ENCODE data around the gene OR52D1. TPM values are rescaled to one million over a fixed set of nuclear protein-coding genes. Genes with fewer than 3 reads are reported as not detected.

The OR52D1 gene
- total RNA-seq (not detected), polyA plus RNA-seq (not detected)
- long read RNA-seq, donor 1, result 0 reads
- long read RNA-seq, donor 2, result 0 reads
- long read RNA-seq, donor 3, result 0 reads
- long read RNA-seq, donor 4, result 0 reads
- long read RNA-seq, donor 5, result 0 reads
- long read RNA-seq, donor 6, result 0 reads
- long read RNA-seq, donor 7, result 0 reads
- long read RNA-seq, donor 8, result 0 reads
- long read RNA-seq, donor 9, result 0 reads
- long read RNA-seq, donor 10, result 0 reads

DNA sequence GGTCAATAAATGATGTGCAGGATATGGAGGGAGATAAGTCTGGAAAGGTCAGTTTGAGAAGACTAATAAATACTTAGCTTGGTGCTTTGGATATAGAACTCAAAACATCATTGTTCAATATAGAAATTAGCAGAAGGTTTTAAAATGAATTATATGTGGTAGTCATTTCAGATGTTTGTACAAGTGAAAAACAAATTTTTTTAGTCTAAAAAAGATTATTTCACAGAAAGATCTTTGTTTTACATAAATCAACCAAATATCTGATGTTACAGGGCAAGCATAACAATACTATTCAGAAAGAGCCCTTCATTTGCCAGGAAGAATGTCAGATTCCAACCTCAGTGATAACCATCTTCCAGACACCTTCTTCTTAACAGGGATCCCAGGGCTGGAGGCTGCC is at the start of gene OR52D1:
Gene OR52D1 (plus strand): TSS at position 301 of the 400 bp plus-strand sequence. CDS start 22 bp downstream, at position 323.
- Histone ChIP-seq H3K36me3 (no peaks in the 10 kb centered on the region), H3K4me1 (no peaks in the 10 kb centered on the region), H3K9me3 (no peaks in the 10 kb centered on the region), H3K27ac (no peak within 1 kb of the TSS), H3K27me3 (no peaks in the 10 kb centered on the region), H3K4me3 (no peak within 1 kb of the TSS)
- DNase-seq, result no peak
- no peak for TF ChIP-seq POLR2A (IDR thresholded peaks at IDR 0.05)
- TF ChIP-seq POLR2AphosphoS5 (IDR thresholded peaks at IDR 0.05), result no peak
- intact Hi-C loops (cut with DNase I; ENCODE audit: low total_unique reads), result loop anchor here (5.0 kb wide), 1 partner anchor 319 kb away; the partner anchor contains the start of gene OR52N2

DNA sequence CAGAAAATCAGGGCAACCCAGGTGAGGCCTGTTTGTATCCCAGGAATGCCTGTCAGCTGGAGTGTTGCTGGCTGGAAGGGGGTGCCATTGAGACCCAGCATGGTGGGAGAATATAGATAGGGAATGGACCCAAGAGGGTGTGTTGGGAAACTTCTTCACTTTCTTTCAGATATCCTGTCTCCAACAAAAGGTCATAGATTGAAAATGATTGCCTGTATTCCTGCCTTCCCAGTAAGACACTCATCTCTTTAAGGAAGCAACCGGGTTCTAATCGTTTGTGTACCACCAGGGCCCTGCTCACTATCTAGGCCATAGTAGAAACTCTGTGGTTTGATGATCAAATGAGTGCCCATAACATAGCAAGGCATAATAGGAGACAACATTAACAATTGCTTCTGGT is 47.1 kb upstream of the OR52D1 start, which contains the start of gene OR51I1:
Gene OR51I1 (minus strand): TSS at position 101 of the 400 bp plus-strand sequence. CDS start 0 bp downstream, at position 101.
- Histone ChIP-seq H3K4me3 (no peak within 1 kb of the TSS), H3K27me3 (no peaks in the 10 kb centered on the region), H3K27ac (no peak within 1 kb of the TSS), H3K36me3 (no peaks in the 10 kb centered on the region), H3K4me1 (no peaks in the 10 kb centered on the region), H3K9me3 (no peaks in the 10 kb centered on the region)
- WGBS, 5 donors, result 24 to 33% (median 32%) methylated on average over 2 of the region's 2 CpGs
- intact Hi-C loops (cut with DNase I; ENCODE audit: low total_unique reads), result no loop called here
- no peak for DNase-seq
- TF ChIP-seq POLR2A (IDR thresholded peaks at IDR 0.05) (no peak), POLR2AphosphoS5 (IDR thresholded peaks at IDR 0.05) (no peak)

DNA sequence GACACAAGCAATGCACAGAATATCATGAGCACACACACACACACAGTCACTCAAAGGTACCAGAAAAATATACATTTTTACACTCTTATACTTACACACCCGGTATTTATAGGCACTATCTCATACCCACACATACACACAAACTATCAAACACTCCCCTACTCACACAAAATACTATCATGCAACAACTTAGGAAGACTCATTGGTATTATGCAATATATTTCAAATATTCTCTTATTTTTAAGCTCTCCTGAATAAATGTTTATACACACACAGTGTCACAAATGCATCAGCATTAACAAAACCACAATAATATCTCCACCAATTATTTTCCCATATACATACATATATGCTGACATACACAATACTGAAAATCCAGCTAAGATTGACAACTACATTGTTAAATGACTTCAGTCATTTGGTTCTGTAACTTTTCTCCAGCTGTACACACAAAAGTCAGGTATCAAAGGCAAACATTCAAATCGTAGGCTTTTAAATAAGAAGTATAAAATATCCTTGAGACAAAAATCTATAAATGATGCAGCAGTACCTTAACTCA is 44.6 kb upstream of the OR52D1 start:
- Histone ChIP-seq H3K4me3 (no peak overlapping the region), H3K27me3 (no peaks in the 10 kb centered on the region), H3K4me1 (no peaks in the 10 kb centered on the region), H3K36me3 (no peaks in the 10 kb centered on the region), H3K9me3 (no peaks in the 10 kb centered on the region), H3K27ac (no peak overlapping the region)
- TF ChIP-seq POLR2AphosphoS5 (IDR thresholded peaks at IDR 0.05), result no peak
- TF ChIP-seq, protein P1, sequence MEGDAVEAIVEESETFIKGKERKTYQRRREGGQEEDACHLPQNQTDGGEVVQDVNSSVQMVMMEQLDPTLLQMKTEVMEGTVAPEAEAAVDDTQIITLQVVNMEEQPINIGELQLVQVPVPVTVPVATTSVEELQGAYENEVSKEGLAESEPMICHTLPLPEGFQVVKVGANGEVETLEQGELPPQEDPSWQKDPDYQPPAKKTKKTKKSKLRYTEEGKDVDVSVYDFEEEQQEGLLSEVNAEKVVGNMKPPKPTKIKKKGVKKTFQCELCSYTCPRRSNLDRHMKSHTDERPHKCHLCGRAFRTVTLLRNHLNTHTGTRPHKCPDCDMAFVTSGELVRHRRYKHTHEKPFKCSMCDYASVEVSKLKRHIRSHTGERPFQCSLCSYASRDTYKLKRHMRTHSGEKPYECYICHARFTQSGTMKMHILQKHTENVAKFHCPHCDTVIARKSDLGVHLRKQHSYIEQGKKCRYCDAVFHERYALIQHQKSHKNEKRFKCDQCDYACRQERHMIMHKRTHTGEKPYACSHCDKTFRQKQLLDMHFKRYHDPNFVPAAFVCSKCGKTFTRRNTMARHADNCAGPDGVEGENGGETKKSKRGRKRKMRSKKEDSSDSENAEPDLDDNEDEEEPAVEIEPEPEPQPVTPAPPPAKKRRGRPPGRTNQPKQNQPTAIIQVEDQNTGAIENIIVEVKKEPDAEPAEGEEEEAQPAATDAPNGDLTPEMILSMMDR (IDR thresholded peaks at IDR 0.05), result no peak
- no peak for TF ChIP-seq EP300 (IDR thresholded peaks at IDR 0.05)
- no peak for TF ChIP-seq POLR2A (IDR thresholded peaks at IDR 0.05)
- intact Hi-C loops (cut with DNase I; ENCODE audit: low total_unique reads), result no loop called here
- DNase-seq, result no peak
- 26 to 56% (median 54%) methylated on average over 2 of the region's 2 CpGs for WGBS, 5 donors

DNA sequence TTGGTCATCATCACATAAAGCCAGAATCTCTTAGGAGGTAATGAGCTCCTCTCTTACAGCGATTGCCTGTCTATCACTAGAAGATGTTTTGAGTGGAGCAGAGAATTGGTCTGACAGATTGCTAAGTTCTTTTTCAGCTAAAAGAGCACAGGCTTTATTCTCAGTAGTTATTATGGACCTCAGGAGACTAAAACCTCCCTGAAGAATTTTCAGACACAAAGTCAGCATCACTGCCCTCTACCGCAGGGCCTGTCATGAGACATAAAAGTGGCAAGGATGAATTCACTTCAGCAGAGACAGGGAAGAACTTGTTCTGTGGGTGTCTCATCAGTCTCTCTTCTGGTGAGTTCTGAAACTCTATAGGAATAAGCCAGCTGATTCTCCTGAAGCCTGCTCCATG is 39.5 kb upstream of the OR52D1 start, which contains the start of gene OR51I2:
Gene OR51I2 (plus strand): TSS at position 301 of the 400 bp plus-strand sequence. CDS start 4,166 bp downstream, outside the sequence.
- Histone ChIP-seq H3K36me3 (no peaks in the 10 kb centered on the region), H3K4me1 (no peaks in the 10 kb centered on the region), H3K27ac (no peak within 1 kb of the TSS), H3K9me3 (no peaks in the 10 kb centered on the region), H3K27me3 (no peaks in the 10 kb centered on the region), H3K4me3 (no peak within 1 kb of the TSS)
- intact Hi-C loops (cut with DNase I; ENCODE audit: low total_unique reads), result no loop called here
- DNase-seq, result no peak
- WGBS, 5 donors, result 87 to 98% (median 92%) methylated on average over 2 of the region's 2 CpGs
- TF ChIP-seq POLR2AphosphoS5 (IDR thresholded peaks at IDR 0.05) (no peak), POLR2A (IDR thresholded peaks at IDR 0.05) (no peak), EP300 (IDR thresholded peaks at IDR 0.05) (no peak)
- TF ChIP-seq, protein P1 (IDR thresholded peaks at IDR 0.05), result no peak

DNA sequence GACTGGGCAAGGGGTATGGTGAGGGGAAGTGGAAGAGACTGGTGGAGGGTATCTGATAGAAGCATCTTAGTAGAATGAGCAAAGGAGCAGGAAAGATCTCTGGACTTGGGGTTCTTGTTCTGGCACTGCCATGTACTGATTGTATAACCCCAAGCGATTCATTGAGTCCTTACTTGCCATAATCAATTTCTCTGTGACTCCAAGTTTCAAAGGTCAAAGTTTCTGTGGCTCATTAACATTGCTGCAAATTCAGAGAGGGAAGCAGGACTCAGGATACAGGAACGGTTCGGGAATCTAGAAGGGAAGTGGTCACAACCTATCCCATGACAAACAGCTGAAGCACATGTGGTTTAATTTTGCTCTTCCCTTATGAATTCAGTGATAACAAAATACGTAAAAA is 39.1 kb upstream of the OR52D1 start:
- Histone ChIP-seq H3K4me3 (no peak overlapping the region), H3K9me3 (no peaks in the 10 kb centered on the region), H3K27ac (no peak overlapping the region), H3K27me3 (no peaks in the 10 kb centered on the region), H3K4me1 (no peaks in the 10 kb centered on the region), H3K36me3 (no peaks in the 10 kb centered on the region)
- no peak for DNase-seq
- 67 to 85% (median 74%) methylated on average over 4 of the region's 4 CpGs for WGBS, 5 donors
- TF ChIP-seq POLR2A (IDR thresholded peaks at IDR 0.05), result no peak
- TF ChIP-seq POLR2AphosphoS5 (IDR thresholded peaks at IDR 0.05), result no peak
- TF ChIP-seq, protein P1 (IDR thresholded peaks at IDR 0.05), result no peak
- TF ChIP-seq EP300 (IDR thresholded peaks at IDR 0.05), result no peak
- intact Hi-C loops (cut with DNase I; ENCODE audit: low total_unique reads), result no loop called here
